GM21515 (cell line): ENCODE data around the gene BPIFB2.

Experiments
- ATAC-seq: cut with Tn5 transposase; IDR thresholded peaks from one replicate; pipeline ENCODE4 v1.9.1; 2021; ENCODE audit not compliant: unreplicated experiment

The BPIFB2 gene

DNA sequence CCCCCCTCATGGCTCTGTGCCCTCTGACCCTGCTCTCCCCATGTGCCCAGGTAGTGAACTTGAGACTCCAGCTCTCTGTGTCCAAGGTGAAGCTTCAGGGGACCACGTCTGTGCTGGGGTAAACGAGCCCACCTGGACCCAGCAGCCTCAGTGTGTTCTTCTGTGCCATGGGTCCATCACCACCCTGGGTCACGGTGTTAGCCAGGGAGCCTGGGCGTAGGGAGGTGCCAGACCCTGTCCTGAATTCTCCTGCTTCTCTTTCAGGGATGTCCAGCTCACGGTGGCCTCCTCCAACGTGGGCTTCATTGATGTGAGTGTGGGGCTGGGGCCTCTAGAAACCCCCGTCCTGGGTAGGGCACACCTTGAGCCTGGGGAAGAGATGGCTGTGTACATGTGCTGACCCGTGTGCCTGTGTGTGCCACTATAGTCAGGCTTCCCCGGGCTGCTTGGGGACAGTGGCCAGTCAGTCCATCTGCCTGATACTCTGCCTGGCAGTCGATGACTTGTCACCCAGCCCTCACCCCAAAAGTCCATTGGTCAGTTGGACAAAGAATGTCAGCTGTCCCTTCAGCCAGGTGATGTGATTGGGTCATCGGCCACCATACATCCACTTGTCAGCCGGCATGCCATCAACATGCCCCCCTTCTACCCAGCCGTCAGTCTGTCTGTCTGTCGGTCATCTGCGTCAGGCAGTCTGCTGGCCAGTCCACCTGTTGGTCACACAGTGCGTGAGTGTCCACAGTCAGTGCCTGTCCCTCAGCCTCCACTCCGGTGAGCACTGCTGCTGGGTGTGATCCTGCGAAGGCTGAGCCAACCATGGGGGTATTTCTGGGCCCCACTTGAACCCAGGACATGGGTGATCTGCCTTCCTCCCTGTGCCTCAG lies 13.0 kb downstream of the BPIFB2 start:
- ATAC-seq: no peak

DNA sequence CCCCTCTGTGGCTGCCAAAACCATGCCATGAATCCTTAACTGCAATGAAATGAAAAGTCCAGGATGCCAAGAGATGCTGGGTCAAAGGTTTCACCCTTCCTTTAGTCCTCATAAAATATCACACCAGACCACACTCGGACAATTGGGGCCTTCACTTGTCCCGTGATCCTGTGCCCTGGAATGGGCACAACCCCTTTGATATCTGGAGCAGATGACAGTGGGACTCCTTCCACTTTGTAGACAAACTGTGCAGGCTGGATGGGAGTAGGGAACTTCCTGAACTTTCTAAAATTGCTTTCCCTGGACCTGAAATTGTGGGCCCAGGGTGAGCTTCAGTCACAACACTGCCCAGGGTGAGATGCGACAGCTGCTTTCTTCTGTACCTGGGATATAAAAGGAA lies 14.4 kb downstream of the BPIFB2 start:
- no peak for ATAC-seq

DNA sequence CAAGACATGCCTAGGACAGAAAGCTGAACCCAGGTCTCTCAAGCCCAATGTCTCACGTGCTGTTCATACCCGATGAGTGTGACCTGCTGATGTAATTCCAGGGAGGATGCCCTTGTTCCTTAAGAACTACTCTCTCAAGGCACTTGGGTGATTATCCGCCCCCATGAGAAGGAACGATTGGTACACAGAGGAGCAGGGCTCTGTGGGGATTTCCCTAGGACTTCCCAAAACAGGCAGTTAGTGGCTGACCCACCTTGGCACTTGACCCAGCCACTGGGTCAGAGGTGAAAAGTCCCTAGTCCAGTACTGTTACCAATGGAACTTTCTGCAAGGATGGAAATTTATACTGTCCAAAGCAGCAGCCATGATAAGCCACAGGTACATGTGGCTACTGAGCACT lies 14.8 kb downstream of the BPIFB2 start:
- ATAC-seq: no peak

DNA sequence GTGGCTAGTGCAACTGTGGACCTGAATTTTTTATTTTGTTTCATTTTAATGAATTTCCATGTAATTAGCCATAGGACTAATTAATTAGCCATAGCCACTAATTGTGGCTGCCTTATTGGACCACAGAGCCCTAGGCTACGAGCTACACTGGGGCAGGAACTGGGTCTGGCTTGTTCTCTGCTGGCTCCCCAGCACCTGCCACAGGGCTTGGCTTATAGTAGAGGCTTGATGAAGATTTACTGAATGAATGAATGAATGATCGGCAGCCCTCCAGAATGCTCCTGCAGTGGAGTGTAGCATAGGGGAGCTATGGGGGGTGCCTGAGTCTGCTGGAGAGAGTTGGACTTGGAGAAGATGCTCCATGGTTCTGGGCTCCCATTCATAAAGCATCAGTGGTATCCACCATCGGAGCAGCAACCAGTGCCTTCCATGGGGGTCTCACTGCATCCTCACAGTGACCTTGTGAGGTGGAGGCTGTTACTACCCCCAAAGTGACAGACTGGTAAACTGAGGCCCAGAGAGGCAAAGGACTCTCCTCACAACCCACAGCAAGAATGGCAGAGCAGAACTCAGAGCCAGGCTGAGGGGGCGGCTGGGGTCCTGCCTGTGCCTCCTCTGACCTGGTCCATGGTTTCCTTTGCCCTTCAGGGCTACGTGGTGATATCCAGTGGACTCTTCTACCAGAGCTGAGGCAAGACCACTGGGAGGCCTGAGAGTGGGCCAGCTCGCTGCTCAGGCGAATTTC lies 15.4 kb downstream of the BPIFB2 start:
- ATAC-seq: no peak

DNA sequence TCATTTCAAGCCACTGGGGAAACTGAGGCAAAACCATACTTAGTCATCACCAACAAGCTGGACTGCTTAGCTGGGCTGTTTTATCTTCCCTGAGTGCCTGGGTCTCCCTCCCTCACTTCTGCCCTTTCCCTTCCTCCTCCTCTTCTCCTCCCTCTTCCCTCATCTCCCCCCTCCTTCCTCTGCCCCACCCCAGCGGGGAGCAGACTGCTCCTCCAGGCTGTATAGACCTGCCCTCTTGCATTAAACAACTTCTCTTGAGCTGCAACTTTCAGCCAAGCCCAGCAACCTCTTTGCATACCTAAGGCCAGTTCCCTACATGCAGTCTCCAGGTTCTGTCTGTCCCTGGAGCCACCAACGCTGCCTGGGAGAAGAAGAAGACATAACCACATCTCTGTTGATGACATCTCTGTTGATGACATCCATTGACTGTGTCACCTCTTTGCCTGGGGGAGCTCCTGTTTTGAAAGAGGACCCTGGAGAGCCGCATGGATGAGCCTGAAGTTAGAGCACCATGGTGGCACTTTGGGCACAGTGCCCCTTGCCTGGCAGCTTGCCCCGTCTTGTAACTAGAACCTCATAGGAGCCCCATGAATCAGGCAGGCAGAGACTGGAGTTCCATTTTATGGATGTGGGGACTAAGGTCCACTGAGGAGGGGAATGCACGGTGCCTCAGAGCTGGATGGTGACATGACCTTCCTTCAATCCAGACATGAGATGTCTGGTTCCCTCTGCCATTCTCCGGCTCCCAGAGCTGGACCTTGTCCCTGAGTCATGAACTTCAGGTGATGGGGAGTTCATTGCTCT lies 16.1 kb downstream of the BPIFB2 start:
- no peak for ATAC-seq

DNA sequence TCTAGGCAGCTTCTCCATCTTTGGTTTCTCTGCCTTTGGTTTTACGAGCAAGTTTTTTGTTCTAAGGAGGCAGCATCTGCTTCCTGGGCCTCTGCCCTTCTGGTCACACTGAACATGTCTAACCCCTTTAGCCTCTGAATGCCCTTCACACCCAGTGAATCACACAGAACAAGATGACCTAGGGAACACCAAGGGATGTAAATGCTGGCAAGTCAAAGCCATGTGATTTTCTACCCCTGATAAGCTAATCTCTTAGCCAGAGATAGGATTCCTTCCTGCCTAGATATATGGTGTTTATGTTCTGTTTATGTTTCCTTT lies 16.7 kb downstream of the BPIFB2 start:
- no peak for ATAC-seq

DNA sequence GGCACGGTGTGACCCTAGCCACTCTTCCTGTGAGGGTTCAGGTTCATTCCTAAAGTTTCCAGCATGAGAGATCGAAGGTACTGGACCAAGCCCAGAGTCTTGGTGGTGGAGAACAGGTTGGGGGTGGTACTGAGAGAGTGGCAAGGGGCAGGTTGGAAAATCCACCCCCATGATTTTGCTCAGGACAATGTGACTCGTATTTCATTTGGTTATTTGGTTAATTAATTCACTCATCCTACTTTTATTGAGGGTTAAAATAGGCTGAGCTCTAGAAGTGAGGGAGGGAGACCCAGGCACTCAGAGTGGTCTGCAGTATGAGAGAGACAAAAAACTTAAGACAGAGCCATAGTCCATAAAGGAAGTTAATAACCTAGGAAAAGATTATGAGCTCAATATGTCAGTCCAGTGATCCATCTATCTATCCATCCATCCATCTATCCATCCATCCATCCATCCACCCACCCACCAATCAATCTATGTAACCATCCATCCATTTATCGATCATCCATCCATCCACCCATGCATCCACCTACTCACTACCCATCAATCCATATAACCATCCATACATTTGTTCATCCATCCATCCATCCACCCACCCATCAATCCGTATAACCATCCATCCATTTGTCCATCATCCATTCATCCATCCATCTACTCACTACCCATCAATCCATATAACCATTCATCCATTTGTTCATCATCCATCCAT lies 17.3 kb downstream of the BPIFB2 start:
- no peak for ATAC-seq

DNA sequence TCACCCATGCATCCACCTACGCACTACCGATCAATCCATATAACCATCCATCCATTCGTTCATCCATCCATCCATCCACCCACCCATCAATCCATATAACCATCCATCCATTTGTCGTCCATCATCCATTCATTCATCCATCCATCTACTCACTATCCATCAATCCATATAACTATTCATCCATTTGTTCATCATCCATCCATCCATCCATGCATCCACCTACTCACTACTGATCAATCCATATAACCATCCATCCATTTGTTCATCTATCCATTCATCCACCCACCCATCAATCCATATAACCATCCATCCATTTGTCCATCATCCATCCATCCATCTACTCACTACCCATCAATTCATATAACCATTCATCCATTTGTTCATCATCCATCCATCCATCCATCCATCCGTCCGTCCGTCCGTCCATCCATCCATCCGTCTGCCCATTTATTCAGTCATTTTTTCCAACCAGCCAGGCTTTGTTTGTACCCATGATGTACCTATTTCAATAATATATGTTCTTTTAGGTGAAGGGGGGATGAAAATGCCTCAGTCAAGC lies 17.9 kb downstream of the BPIFB2 start:
- no peak for ATAC-seq

DNA sequence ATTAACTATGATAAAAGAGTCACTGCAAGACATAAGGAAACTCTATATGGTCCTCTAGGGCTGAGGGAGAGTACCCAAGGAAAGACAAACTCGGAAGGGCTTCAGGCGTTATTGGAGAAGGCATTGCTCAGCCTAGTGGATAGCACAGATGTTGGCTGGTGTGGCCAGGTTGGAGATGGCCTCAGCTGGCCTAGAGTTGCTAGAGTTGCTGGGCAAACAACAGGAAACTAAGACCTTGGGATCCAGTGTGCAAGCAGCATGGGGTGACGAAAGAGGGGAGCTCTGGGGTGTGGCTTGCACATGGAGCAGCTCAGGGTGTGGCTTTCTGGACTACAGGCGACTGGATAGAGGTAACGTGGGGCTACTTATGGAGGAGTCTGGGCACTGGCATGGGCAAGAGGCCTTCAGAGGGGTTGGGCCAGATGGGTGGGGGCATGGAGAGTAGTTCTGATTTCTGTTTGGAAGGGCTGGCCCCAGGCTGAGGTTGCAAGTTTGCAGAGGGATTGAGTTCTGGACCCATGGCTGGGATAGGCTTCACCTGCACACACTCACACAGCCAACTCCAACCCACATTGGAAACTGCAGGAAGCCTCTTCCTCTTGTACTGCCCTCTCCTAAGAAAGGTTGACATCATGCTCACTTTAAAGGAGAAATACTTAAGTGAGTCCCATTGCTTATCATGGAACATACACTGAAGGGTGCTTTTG lies 18.7 kb downstream of the BPIFB2 start:
- no peak for ATAC-seq

DNA sequence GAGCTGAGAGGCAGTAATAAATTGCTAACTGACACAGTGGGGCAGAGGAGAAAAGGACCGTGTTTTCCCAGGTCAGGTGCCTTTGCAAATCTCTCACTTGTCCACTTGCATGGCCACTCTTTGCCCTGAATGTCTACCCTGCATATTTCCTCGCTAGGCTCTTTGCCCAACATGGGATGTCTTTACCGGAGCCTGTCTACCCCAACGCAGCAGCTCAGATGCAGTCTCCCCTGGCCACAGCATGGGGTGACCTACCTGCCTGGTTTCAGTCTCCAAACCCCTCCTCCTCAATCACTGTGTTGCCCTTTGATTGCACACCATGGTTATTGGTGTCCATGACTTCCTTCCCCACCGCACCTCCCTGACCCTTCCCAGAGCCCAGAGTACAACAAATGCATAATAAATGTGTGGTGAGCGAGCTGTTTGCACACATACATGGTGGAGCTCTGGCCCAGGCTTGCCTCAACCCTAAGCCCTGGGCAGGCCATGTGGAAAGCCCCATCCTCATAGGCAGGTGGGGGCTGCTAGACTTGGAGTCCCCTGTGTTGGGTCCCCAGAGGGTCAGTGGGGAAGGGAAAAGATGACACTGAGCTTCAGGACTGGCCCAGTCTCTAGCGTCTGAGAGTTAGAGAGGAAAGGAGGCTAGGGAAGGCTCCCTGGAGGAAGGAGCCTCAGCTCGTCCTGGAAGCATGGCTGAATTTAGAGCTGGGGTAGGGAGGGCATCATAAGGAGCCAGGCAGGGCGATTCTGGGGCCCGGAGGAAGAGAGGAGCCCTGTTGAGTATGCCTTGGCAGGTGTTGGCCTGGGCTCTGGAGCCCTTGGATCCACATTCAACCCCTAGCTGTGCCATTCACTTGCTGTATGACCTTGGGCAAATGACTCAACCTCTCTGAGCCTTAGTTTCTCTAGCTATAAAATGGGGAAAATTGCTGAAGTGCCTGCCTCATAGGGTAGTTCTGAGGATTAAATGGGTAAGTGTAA lies 19.6 kb downstream of the BPIFB2 start:
- ATAC-seq: no peak

DNA sequence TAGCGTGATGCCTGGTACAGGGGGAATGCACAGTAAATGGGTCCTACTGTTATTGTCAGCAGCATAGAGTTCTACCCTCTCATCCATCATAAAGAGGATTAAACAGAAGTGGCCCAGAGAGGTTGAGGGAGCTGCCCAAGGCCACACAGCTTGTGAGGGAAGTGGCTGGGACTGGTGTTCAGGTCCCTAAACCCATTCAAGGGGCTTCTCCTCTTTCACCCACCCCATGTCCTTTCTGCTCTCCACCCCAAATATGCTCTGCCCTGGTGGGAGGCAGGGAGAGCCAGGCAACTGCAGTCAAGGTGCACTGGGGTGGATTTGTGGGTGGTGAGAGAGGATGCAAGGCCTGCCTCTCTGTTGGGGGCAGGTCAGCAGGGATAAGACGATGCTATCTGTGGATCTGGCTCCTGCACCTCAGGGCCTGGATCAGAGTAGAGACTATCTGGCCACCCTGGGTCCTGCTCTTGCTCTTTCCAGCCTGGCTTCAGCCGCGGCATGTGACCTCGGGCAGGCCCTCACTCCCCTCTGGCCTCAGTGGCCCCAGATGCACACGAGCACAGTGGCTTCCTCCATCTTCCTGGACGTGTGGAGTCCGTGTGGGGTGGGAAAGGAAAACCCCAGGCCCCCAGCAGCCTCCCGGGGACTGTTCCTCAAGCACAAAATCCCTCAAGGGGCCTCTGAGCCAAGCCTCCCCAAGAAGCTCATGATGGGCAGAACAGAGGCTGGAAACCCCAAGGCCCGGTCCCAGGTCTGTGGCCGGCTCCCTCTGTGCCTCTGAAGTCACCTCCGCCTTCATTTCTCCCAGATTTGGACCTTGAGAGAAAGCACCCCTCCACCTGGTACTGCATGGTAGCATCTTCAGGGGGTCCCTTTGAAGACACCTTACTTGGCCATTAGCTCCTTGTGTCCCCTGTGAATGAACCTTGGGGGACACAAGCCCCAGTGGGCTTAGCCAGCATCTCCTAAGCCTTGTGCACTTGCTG lies 20.6 kb downstream of the BPIFB2 start:
- no peak for ATAC-seq

DNA sequence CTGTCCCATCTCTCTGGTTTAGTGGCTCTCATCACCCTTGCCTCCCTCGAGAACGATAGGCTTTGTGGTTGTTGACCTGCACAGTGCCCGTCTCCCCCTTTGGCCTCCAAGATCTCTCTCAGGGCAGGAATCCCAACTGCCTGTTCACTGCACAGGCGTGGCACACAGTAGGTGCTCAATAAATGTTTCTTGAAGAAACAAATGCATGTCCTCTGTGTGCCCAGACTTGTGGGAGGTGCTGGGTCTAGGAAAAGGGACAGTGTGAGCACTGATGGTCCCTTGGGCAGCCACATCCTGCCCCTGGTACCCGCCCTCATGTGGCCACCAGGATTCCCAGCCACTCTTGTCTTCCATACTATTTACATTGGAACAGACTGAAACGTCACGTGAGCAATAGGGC lies 21.4 kb downstream of the BPIFB2 start:
- no peak for ATAC-seq

DNA sequence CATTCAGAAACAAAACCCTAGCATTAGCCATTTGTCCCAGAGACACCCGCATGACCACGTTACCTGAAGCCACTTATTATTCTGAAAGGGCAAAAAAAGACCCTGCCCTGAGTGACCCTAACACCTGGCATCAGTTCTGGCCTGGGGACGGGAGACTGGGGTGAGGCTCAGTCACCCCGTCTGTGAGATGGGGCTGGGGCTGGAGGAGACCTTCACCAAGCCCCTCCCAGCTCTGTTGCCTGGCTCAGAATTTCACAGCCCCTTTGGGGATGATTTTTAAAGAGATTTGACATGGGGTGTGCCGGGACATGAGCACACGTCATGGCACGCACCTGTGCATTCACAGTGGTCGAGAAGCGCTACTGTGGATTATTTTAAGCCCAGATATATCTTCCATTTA lies 22.6 kb downstream of the BPIFB2 start:
- ATAC-seq: no peak

DNA sequence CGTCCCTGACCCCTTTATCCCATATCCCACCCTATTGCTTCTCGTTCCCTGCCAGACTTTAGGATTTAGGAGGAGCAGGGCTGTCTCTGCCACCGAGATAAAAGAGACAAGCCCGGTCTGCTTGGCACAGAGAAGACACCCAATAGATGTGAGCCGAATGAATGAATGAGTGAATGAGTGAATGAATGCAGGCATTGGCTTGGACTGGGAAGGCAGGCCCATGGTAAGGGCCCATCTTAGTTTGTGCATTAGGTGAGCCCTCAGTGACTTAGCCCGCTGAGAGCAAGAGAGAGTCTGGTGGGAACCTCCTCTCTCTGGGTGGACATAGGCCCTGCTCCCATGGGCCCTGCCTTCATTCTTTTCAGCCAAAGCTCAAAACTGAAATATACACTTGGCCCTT lies 23.1 kb downstream of the BPIFB2 start:
- ATAC-seq: no peak

DNA sequence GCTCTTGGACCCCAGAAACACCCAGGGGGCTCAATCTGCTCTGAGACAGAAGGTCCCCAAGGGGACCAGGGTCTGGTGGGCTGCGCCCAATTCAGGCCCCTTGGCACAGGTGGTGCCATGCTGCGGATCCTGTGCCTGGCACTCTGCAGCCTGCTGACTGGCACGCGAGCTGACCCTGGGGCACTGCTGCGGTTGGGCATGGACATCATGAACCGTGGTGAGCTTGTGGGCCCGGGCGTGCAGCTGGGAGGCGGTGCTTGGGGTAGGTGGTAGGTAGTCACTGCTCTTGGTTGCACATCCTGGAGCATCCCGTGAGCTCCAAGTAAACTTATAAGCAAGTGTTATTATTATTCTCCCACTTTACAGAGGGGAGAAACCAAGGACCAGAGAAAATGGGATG lies 24.0 kb downstream of the BPIFB2 start, which contains the start of gene BPIFB6:
Gene BPIFB6, plus strand, starts transcription at position 118 of the 400 bp plus-strand sequence. Its CDS starts 0 bp downstream, at position 118.
- no peak for ATAC-seq

DNA sequence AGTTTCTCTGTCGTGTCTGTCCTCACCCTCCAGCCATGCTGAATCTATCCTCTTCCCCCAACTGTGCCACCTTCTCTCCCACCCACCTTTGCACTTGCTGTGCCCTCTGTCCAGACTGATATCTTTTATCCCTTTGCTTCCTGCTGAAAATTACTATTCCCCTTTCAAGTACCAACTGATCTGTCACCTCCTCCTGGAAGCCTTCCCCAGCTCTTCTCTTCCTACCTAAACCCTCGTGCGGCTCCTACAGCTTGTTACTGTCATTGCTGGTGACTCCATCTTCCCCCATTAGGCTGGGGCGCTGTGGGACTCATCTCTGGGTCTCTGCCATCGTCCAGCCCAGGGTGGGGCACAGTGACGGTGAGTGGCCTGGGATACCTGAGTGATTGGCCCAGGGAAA lies 25.1 kb downstream of the BPIFB2 start:
- ATAC-seq: no peak

DNA sequence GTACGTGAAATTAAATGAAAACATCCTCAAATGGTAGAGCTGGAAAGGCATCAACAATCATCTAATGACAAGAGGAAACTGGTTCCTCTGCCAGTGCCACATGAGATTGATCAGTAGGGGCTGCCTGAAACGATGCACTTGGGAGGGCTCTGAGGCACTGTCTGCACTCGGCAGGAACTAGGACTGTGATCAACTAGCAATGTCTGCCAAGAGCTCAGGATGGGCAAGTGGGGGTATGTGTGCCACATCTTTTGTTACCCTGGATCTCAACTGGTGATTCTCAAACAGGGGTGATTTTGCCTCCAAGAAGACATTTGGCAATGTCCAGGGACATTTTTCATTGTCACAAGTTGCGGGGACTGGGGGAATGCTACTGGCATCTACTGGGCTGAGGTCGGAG lies 25.9 kb downstream of the BPIFB2 start:
- no peak for ATAC-seq

DNA sequence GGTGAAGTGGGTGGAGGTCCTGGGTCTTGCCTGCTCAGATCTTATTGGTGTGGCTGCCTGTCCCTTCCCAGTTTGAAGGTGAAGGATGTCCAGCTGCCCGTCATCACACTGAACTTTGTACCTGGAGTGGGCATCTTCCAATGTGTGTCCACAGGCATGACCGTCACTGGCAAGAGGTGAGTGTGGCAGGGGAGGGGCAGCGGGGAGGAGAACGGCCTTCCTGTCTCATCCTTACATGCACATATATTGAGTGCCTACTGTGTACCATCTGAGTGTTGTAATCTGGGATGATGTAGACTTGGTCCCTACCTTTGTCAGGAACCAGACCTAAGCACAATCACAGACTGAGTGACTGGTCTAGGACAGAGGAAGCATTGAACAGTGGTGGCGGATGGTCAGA lies 26.6 kb downstream of the BPIFB2 start:
- ATAC-seq: no peak
